ENCODE measurements around the gene NRSN2.
A peak's percentile ranks its signal among the peaks of the same experiment; 100 is the strongest.
"Not testable (repeated sequence)": the region's sequence is repeated elsewhere in the genome, so short reads cannot be mapped to it uniquely, and the experiment has no call there.

The NRSN2 gene

DNA sequence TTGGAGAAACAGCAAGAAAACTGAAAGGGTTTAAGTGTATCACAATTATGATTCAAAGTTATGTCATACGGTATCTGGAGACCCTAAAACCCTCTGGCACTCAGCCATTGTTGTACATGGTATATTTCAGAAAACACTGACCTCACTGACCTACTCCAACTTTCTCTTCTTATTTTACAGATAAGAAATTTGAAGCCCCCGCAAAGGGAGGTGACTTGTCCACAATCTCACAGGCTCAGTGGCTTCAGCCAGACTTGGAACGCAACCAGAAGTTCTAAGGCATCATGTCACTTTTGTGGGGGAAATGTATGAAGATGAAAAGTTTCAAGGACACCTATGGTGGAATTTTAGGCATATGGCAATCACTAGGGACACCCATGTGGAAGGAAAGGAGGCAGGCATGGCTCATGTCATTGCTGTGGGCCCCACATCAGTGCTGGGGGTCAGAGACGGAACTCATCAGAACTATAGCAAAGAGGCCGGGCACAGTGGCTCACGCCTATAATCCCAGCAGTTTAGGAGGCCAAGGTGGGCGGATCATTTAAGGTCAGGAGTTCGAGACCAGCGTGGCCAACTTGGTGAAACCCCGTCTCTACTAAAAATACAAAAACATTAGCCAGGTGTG is 28.5 kb downstream of the NRSN2 start:
- no peak for DNase-seq

DNA sequence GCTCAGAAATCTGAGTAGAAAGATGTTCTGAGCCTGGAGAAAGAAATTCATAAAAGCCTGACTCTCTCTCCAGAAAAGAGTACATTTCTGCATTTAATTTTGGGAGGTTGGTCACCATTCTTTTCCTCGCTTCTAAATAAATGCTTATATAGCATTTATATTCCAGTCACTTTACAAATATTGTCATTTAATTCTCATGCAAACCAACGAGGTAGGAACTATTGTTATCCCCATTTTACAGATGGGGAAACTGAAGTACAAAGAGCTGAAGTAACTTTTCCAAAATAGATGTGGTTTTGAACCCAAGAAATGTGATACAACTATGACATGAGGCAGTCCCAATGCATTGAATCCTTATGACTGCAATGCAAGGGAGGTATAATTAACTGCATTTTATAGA is 29.2 kb downstream of the NRSN2 start:
- DNase-seq = no peak

DNA sequence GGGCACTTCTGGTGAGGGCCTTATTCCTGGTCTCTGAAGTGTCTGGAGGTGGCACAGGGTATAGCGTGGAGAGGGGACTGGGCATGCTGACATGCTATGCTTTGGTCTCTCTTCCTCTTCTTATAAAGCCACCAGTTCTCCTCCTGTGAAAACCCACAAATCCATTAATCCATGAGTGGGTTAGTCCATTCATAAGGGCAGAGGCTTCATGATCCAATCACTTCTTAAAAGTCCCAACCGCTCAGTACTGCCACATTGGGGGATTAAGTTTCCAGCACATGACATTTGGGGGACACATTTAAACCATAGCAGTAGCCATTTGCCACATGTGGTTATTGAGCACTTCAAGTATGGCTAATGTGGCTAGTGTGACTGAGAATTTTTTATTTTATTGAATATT is 29.8 kb downstream of the NRSN2 start:
- DNase-seq = no peak

DNA sequence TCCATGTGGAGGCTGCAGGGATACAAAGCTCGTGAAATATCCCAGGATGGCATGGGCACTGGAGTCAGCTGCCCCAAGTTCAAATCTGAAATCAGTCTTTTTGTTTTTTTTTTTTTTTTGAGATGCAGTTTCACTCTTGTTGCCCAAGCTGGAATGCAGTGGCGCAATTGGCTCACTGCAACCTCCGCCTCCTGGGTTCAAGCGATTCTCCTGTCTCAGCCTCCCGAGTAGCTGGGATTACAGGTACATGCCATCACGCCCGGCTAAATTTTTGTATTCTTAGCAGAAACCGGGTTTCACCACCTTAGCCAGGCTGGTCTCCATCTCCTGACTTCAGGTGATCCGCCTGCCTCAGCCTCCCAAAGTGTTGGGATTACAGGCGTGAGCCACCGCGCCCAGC is 30.7 kb downstream of the NRSN2 start:
- not testable (repeated sequence) for DNase-seq

DNA sequence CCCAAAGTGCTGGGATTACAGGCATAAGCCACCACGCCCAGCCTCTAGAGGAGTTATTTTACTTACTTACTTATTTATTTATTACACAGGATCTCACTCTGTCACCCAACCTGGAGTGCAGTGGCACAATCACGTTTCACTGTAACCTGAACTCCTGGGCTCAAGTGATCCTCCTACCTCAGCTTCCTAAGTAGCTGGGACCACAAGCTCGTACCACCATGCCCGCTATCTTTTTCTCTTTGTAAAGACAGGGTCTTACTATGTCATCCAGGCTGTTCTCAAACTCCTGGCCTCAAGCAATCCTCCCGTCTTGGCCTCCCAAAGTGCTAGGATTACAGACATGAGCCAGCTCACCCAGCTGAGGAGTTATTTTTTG is 32.0 kb downstream of the NRSN2 start:
- no peak for DNase-seq

DNA sequence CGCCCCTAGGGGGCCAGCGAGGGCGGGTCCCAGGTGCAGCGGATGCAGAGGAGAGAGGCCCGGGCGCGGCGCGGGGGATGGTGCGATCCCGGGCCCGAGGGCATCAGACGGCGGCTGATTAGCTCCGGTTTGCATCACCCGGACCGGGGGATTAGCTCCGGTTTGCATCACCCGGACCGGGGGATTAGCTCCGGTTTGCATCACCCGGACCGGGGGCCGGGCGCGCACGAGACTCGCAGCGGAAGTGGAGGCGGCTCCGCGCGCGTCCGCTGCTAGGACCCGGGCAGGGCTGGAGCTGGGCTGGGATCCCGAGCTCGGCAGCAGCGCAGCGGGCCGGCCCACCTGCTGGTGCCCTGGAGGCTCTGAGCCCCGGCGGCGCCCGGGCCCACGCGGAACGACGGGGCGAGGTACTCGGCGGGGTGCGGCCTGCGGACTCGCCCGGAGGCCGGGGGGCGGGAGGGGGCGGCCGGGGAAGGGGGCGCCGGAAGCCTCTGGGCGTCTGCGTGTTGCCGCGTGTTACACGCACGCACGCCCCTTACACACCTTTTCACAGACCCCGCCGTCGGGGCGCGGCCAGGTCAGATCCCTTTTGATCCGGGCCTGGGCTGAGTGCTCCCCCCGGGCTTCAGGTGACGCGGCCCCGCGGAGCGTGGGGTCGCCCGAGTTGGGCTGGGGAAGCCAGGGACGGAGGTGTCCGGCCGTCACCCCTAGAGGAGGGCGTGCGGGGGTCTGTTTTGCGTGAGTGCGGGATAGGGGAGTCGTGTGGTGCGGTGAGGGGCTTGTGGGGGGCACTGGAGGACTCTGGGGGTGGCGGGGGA is 34.1 kb downstream of the NRSN2 start:
- peak; percentile 47 for DNase-seq

DNA sequence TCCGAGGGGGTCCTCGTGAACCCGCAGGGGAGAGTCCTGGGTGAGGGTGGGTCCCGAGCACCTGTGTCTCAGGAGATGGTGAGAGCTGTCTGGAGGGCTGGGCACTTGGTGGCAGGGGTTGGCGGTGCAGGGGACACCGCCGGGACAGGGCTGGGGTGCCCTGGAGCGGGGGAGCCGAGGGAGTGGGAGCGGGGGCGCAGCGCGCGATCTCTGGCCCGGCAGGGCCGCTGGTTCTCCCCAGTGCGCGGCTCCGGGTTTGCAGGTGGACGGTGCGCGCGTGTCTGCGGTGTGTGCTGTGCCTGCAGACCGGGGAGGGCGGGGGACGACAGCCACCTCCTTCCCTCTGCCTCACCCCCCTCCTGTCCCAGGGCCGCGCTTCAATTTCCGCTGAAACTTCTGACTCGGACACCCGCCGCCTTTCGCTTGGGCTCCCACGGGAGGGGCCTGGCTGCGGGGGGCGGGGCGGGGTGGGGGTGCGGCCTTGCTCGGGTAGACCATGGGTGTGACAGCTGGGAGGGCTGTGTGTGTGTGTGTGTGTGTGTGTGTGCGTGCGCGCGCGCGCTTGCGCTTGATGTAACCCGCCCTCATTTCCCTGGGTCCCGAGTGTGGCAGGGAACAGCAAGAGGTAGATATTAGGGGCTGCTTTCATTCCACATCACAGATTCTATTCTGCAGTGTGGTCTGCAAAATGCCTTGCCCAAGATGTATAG is 34.8 kb downstream of the NRSN2 start:
- peak; percentile 41 for DNase-seq

DNA sequence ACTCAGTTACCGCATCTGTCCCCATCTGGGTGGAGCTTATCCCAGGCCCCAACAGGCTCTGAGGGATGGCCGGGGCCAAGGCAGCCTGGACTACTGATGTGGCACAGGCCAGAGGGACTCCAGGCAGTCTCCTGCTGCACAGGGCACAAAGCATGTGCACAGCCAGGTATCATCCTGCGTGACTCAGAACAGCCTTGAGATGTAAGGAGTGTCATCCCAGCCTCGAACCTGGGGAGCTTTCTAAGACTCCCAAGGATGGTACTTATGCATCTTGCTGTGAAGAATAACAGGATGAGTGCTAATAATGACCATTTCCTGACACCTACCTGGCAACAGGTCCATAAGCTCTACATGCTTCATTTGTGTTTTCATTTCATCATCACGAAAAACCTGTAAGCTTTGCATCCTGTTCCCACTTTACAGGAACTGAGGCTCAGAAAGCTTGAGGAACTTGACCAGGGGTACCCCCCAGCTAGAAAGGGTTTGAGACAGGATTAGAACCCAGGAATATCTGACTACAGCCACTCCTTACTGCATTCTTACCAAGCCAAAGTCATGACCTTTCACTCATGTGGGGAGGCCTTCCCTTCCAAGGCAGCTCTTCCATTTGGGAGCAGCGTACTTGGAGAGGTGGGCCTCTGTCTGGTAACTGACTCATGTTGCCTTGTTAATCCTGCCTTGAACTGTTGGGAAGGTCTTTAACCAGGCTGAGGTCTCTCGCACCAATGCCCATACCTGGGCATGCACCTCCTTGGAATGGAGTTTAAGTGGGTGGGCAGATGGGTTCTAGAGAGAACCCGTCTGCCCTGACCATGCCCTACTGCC is 35.6 kb downstream of the NRSN2 start:
- DNase-seq = no peak

DNA sequence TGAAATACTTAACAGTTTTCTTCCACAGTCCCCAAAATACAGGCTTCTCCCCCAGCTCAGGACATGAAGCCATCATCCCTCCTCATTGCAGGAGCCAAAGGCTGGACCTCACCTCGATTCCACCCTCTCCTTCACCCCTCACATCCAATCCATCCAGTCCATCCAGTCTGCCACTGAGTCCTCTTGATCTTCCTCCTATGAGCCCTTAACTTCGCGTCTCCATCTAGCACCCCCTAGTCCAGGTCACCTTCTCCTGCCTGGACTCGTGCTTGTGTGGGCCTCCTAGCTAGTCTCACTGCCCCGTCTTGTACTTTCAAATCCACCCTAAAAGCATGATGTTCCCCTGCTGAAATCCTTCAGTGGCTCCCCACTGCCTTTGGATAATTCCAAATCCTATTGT is 37.0 kb downstream of the NRSN2 start:
- no peak for DNase-seq

DNA sequence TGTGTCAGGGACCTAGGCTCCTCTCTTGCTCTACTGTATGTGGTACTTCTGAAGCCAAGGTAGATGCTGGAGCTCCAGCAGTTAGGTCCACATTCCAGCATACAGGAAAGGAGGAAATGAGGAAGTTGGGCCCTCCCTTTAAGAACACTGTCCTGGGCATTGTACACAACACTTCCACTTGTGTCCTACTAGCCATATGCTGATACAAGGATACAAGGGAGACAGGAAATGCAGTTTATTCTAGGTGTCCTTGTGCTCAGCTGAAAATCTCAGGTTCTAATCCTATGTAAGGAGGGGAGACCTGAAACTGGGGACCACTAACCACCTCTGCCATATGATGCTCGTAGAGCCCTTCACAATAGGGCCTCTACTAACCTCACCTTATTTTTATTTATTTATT is 37.8 kb downstream of the NRSN2 start:
- DNase-seq = no peak

DNA sequence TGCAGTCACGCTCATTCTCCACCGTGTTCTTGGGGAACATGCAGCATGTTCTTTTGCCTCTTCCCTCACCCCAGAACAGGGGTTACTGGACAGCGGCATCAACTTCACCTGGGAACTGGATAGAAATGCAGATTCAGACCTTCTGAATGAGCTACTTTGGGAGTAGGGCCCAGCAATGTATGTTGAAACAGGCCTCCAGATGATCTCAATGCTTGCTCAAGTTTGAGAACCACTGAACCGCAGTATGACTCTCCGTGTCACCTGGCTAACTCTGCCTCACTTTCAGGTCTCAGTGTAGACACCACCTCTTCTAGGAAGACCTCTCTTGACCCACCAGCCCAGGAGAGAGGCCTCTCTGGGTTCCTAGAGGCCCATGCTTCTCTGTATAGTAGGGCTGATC is 38.5 kb downstream of the NRSN2 start:
- no peak for DNase-seq

DNA sequence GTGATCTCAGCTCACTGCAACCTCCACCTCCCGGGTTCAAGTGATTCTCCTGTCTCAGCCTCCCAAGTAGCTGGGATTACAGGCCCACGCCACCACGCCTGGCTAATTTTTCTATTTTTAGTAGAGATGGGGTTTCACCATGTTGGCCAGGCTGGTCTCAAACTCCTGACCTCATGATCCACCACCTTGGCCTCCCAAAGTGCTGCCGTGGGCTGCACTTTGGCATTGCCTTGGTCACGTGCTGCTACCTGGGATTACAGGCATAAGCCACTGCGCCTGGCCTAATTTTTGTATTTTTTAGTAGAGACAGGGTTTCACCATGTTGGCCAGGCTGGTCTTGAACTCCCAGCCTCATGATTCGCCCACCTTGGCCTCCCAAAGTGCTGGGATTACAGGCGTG is 39.7 kb downstream of the NRSN2 start:
- not testable (repeated sequence) for DNase-seq

DNA sequence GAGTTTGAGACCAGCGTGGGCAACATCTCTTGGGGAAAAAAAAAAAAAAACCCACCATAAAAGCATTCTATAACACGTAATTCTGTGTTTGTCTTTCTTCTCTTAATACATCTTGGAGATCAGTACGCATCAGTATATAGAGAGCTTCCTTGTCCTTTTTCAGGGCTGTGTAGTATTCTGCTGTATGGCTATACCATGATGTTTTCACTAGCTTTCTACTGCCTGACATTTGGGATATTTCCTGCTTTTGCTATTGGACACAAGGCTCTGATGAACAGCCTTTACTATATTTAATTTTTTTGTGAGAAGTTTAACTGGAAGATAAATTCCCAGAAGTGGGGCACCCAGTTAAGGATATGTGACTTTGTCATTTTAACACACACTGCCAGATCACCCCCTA is 40.6 kb downstream of the NRSN2 start:
- DNase-seq = no peak

DNA sequence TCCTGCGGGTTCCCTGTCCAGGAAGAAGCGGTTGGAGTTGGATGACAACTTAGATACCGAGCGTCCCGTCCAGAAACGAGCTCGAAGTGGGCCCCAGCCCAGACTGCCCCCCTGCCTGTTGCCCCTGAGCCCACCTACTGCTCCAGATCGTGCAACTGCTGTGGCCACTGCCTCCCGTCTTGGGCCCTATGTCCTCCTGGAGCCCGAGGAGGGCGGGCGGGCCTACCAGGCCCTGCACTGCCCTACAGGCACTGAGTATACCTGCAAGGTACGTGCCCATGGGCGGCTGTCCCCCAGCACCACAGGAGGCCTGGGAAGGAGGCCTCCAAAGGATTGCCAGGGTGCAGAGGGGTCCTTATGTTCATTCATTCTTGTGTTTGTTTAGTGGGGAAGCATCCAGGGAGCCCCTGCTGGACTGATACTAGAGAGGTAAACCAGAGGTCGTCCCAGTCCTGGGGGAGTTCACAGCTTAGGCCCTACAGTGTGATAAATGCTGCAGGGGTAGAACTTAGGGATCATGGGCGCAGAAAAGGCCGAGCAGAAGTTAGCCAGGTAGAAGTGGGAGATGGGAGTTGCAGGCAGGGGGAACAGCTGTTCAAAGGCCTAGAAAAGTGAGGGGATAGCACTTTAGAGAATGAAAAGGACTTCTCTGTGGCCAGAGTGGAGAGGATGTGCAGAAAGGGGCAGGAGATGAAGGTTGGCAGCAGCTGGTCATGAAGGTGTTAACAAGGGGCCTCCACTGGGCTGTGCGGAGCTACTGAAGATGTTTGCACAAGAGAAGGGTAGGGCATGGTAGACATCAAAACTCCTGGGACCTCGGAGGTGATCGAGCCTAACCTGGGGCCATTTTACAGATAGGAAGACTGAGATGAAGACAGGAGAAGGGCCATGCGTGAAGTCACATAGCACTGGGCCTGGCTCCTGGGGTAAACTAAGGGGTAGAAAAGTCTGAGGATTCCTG is 41.4 kb downstream of the NRSN2 start:
- DNase-seq = no peak

DNA sequence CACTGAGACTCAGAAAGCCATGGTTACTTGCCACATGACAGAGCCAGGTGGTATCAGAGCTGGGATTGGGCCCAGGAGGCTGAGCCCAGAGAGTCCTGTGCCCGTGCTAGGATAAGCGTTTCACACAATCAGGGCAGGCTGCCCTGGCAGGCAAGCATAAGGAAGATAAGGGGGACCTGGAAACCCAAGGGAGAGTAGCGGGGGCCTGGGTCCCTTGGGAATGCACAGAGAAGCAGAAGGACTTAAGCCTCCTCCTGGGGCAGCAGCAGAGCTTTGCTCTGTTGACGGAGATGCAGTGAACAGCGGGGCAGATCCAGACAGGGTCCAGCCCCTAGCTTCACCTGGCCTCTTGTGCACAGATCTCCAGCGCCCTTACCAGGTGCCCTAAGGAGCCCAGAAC is 42.3 kb downstream of the NRSN2 start:
- DNase-seq = no peak

DNA sequence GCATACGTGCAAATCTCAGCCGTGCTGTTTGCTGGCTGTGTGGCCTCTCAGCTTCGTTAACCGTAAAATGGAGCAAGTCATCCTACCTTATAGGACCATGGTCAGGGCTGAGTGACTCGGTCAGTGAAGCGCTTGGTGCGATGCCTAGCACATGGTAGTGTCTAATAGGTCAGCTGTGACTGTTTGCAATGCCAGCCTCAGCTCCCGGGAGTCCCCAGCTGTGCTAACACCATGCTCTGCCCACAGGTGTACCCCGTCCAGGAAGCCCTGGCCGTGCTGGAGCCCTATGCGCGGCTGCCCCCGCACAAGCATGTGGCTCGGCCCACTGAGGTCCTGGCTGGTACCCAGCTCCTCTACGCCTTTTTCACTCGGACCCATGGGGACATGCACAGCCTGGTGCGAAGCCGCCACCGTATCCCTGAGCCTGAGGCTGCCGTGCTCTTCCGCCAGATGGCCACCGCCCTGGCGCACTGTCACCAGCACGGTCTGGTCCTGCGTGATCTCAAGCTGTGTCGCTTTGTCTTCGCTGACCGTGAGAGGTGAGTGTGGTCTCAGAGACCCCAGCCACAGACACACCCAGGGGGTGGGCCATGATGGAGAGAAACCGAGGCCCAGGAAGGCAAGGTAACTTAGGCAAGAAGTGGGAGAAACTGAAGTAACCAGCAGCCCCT is 44.3 kb downstream of the NRSN2 start:
- DNase-seq = no peak

DNA sequence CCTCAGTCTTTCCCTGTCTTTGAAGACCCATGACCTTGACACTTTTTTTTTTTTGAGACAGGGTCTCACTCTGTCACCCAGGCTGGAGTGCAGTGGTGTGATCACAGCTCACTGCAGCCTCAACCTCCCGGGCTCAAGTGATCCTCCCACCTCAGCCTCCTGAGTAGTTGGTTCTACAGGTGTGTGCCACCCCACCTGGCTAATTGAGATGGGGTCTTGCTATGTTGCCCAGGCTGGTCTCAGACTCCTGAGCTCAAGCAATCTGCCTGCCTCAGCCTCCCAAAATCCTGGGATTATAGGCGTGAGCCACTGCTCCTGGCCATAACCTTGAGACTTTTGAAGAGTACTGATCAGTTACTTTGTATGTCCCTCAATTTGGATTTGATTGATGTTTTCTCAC is 46.4 kb downstream of the NRSN2 start:
- DNase-seq = not testable (repeated sequence)

DNA sequence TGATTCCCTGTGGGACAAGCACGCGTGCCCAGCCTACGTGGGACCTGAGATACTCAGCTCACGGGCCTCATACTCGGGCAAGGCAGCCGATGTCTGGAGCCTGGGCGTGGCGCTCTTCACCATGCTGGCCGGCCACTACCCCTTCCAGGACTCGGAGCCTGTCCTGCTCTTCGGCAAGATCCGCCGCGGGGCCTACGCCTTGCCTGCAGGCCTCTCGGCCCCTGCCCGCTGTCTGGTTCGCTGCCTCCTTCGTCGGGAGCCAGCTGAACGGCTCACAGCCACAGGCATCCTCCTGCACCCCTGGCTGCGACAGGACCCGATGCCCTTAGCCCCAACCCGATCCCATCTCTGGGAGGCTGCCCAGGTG is 49.3 kb downstream of the NRSN2 start:
- no peak for DNase-seq

DNA sequence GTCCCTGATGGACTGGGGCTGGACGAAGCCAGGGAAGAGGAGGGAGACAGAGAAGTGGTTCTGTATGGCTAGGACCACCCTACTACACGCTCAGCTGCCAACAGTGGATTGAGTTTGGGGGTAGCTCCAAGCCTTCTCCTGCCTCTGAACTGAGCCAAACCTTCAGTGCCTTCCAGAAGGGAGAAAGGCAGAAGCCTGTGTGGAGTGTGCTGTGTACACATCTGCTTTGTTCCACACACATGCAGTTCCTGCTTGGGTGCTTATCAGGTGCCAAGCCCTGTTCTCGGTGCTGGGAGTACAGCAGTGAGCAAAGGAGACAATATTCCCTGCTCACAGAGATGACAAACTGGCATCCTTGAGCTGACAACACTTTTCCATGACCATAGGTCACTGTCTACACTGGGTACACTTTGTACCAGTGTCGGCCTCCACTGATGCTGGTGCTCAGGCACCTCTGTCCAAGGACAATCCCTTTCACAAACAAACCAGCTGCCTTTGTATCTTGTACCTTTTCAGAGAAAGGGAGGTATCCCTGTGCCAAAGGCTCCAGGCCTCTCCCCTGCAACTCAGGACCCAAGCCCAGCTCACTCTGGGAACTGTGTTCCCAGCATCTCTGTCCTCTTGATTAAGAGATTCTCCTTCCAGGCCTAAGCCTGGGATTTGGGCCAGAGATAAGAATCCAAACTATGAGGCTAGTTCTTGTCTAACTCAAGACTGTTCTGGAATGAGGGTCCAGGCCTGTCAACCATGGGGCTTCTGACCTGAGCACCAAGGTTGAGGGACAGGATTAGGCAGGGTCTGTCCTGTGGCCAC is 49.9 kb downstream of the NRSN2 start:
- DNase-seq = no peak

DNA sequence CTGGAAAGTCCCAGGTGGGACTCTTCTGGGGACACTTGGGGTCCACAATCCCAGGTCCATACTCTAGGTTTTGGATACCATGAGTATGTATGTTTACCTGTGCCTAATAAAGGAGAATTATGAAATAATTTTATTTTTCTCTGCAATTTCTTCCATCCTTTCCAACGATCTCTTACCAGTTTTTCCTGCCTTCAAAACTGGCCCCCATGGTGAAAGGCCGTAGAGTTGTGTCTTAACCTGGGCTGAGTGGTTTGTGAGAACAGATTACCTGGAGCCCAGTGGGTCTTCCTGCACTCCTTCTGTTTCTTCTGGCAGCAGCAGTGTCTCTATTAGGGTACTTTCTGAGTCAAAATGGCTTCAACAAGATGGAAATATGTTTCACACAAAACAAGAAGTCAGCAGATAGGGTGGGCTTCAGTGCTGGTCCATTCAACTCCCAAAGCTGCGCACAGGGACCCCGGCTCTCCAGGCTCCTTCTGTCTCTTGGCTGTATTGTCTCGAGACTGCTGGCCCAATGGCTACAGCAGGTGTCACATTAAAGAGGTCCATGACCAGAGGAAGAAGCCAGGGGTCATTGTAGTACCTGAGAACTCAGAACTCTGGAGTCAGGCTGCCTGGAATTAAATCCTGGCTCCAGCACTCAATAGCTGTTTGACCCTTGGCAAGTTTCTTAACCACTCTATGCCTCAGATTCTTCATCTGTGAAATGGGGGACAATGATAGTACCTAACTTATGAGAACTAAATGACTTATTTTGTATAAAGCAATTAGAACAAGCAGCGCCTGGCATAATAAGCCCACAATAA is 50.7 kb downstream of the NRSN2 start:
- DNase-seq = no peak

Data from NCI-H226 (cell line).